A172 (cell line): Measurements from ENCODE around the gene ANKRD18A. TPM values are rescaled to one million over a fixed set of nuclear protein-coding genes. Genes with fewer than 3 reads are reported as not detected.
"Not testable (repeated sequence)": the region's sequence is repeated elsewhere in the genome, so short reads cannot be mapped to it uniquely, and the experiment has no call there.

ENCODE experiments used
- DNase-seq: peaks from one replicate; pipeline ENCODE4 v3.0.0-alpha.2; 2015; ENCODE audit warnings: low spot score
- total RNA-seq: library from RNA; depleted of rRNA; stranded (reverse); fragments of >200 nt; shearing (Covaris generic); gene quantifications from 2 replicates; pipeline ENCODE4 v1.2.3, GENCODE V29; 2014

The ANKRD18A gene
- total RNA-seq, 1 experiment from 2014 or later = not detected

DNA sequence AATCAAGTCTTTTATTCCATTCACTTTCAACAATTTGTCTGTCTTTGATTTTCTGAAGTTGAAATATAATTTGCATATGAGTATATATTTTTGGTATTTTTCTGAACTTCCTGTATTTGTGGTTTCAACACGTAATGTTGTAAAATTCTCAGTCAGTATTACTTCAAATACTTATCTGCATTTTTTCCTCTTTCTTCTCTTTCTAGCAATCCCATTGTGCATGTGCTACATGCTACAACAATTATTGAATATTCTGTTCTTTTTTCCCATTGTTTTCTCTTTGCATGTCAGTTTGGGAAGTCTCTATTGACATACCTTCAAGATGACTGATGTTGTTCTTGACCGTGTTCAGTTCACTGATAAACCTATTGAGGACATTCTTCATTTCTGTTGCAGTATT lies 5.6 kb upstream of the ANKRD18A start:
- no peak for DNase-seq

DNA sequence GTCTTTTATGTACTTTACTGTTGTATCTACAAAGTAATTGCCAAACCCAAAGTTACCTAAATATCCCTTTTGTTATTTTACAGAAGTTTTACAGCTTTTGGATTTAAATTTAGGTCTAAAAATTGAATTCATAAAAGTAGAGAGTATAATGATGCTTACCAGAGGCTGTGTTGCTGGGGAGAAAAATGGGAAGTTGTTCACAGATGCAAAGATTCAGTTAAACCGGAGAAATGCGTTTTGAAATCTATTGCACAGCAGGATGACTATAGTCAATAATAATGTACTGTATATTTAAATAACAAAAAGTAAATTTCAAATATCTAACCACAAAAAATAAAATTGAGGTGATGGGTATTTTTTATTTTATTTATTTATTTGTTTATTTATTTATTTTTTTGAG lies 2.6 kb upstream of the ANKRD18A start:
- no peak for DNase-seq

DNA sequence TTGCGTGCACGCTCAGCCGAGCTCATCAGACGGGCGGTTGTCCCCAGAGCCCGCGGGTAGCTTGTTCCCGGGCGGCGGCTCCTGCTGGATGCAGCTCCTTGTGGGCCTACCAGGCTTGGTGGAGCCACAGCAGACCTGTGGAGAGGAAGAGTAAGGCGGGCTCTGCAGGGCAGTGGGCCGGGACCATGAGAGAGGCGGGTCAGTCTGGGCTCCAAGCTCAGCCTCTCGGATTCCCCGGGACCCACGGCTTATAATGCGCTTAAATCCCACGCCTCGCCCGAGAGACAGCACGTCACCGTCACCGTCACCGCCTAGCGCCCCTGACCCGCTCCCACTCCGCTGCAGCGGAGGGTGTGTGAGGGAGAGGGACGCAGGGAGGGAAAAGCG lies 1.9 kb upstream of the ANKRD18A start:
- DNase-seq = no peak

DNA sequence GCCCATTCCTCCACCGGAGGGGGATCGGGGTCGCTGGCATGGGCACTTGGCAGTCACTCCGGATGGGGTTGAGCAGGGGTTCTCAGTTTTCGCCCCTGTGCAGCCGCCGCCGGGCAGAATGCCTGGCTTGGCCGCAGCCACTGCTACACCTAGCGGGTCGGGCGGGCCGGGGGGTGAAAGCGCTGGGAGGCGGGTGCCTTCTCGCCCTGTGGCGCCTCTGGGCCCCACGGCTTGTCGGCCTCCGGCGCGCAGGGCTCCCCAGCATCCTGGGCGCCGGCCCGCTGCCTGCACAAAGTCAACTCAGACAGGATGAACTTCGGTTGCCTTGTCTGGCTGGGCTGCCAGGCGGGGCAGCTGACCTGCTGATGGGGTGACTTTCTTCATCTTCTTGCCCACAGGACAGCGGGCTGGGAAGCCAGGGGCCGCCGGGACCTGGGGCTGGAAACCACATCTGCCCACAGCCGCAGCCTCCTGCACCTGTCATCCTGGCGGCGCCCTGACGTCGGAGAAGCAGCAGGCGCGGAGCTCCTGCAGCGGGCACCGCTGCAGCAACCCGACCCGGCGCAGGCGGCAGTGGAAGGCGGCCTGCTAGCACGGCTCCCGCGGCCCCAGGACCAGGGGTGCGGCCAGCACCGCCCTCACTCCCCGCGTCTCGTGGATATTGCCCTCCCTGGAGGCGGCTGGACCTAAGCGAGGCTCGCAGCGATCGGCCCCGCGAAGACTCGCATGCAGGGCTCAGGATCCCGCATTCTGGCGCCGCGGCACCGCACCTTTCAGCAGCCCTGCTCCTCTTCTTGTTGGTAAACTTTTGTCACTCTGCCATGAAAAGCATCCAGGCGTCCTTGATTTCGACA lies 1.3 kb upstream of the ANKRD18A start:
- DNase-seq = no peak

DNA sequence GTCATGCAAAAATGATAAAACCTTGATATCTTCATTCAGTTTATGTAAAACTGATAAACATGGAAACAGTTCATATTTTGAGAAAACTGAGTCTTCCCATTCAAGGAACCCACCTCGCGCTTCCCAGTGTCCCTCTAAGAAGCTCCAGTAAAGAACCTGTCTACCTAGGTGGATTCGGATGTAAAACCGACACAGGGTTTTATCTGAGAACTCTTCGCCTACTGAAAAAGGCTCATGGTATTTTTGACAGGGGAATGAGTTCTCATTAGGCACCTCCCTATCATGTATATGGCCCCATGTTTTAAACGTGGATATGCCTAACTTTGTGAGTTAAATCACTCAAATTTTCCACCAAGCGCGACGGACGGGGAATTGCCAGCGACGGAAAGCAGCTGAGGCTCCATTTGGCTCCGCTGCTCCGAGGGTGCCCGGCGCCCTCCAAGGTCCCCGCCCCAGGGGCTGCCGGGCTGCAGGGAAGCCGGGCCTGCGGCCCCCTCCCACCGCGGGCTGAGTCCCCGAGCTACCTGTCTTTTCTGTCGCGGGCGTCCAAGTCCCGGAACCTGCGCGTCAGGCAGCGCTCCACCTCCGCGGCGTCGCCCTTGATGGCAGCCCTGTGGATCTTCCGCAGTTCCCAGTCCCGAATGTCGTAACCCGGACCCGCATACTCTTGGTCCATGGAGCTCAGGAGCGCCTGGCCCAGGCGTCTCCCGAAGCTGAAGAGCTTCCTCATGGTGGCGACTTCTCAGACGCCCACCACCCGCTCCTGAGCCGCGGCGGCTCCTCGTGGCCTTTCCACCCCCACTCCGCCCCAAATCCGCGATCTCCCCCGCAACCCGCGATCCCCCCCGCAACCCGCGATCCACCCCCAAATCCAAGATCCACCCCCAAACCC lies 594 bp downstream of the ANKRD18A start:
- no peak for DNase-seq

DNA sequence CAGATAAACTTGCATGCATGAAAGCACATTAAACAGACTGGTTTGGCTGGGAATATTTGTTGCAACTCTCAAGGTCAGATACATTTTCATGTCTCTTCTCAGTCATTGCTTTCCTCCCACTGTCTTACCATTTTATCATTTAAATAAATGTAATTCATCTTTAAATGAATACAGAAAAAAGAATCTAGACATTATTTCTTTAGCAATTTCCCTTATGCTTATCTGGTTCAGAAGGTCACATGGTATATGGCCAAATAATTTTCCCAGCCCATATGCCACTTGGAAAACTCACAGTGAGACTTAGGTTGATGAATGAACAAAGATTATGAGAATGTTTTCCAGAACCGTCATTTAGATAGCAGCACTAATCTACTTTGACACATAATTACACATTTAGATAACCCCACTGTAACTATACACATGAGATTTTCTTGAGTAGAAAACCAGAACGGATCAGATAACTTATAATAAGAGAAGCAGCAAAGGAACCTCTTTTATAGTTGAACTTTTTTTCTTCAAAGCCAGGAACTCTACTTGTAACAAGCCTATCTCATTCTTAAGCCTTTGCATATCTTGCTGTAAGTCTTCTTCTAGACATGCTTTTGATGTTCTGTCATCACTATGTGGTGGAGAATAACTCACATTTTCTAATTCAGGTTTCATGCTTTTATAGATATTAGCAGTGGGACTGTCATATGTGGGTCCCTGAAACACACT lies 22.2 kb downstream of the ANKRD18A start:
- DNase-seq = not testable (repeated sequence)

DNA sequence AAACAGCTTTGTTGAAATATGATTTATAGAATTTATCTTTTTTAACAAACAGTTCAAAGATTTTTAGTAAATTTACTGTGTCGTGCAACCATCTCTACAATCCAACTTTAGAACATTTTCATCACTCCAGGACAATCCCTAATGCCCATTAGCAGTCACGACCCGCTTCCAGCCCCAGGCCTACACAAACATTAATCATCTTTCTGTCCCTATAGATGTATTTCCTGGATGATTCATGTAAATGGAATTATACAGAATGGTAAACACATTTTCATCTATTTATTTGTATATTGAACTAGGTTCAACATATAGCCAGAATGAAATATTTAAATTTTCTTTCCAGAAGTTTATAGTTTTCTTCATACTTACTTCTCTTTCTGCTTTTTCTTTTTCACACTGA lies 25.3 kb downstream of the ANKRD18A start:
- not testable (repeated sequence) for DNase-seq

DNA sequence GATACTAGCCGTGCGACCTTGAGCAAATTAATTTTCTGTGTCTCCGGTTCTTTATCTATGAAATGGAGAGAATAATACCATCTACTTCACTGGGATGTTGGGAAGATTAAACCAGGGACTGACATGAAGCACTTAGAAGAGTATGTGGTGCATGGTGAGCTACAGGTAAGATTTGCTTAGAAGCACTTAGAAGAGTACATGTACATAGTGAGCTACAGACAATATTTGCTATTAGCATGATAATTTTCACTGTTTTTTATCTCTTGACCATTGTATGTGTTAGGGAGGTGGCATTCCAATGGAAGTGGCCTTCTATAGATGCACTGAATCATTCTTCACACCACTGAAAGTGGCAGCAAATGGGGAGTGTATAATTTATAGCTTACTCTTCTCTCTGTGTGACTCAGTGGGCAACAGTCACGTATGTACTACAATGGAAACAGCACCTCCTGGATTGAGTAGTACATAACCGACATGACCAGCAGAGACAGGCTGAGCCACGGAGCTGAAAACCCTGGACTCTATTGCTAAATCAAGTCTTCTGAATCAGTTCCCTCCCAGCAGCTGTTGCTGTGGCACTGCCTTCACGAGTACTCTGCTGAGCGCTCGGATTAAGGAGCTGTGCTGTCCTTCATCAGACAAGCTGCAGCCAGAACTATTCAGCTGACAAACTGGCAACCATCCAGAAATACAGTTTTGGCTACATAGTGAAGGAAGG lies 28.9 kb downstream of the ANKRD18A start:
- DNase-seq = not testable (repeated sequence)

DNA sequence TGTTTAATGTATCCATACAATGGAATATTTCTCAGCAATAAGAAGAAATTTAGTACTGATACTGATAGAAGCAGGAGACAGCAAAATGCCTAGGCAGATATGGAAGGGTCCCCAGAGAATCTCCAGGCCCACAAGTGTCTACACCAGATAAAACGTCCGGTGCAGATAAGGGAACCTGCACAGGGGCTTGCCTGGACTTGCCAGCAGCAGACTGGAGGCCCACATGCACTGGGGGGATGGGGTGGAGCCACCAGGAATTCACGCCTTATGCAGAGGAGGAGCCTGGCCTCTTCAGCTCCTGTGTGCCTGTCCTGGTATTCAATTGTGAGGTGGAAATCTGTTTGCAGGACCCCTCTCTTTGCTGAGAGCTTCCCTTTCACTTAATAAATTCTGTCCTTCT lies 36.6 kb downstream of the ANKRD18A start:
- DNase-seq = not testable (repeated sequence)

DNA sequence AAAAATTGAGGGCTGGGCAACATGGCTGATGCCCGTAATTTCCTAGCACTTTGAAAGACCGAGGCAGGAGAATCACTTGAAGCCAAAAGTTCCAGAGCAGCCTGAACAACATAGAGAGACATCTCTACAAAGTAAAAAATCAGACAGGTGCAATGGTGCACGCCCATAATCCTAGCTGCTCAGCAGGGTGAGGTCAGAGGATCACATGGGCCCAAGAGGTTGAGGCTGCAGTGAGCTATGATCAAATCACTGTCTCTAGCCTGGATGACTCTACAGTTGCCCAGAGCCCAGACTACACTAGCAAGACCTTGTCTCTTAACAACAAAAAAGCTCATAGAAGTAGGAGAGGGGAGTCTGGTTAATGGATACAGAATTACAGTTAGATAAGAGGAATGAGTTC lies 40.3 kb downstream of the ANKRD18A start:
- DNase-seq = not testable (repeated sequence)

DNA sequence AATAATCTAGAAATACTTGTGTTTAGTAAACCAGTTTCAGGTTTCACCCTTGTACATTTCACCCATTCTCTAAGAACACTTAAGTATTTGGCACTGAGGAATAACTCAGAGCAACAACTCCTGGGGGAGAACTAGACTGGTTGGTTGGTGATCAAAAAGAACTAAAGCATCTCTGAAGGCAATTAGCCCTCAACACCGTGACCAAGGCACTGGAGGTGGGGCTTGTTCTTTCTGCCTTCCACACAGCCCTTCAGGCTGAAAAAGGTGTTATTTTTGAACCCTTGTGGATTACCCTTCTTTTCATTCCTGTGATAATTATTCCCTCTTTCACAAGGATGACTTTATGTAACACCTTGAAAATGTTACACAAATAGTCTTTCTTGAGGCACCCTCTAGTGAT lies 44.2 kb downstream of the ANKRD18A start:
- DNase-seq = not testable (repeated sequence)

DNA sequence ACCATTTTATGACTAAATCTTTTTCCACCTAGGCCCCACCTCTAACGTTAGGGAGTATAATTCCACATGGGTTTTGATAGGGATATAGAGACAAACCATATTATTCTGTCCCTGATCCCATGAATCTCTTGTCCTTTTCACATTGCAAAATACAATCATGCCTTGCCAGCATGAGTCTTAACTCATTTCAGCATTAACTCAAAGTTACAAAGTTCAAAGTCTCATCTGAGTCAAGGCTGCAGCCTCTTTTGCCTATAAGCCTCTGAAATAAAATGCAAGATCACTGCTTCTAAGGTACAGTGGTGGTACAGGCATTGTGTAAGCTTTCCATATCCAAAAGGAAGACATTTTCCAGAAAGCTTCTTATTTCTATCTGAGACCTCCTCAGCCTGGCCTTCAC lies 54.3 kb downstream of the ANKRD18A start:
- DNase-seq = not testable (repeated sequence)

DNA sequence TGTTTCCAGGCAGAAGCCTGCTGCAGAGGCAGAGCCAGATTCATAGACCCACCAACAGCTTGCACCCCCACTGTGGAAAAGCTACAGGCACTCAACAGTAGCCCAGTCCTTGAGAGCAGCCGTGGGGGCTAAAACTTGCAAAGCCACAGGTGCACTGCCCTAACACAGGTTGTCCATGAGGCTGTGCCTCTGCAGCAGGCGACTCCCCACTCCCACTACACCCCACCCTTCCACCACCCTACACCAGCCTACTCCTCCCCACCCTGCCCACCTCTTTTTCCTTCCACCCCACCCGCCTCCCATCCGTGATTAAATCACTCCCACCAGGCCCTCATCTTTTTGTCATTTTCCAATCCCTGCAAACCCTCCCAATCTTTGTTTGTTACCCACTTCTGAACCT lies 55.2 kb downstream of the ANKRD18A start:
- DNase-seq = not testable (repeated sequence)

DNA sequence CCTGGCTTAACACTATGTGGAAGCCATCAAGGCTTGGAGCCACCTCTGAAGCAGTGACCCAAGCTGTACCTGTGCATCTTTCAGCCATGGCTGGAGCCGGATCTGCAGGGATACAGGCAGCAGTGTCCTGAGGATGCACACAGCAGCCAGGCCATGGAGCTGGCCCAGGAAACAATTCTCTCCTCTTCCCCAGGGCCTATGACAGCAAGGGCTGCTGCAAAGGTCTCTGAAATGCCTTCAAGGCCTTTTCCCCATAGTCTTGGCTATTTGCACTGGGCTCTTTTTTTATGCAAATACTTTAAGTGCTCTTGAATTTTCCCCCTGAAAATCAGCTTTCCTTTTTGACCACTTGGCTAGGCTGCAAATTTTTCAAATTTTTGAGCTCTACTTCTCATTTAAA lies 56.5 kb downstream of the ANKRD18A start:
- DNase-seq = not testable (repeated sequence)

DNA sequence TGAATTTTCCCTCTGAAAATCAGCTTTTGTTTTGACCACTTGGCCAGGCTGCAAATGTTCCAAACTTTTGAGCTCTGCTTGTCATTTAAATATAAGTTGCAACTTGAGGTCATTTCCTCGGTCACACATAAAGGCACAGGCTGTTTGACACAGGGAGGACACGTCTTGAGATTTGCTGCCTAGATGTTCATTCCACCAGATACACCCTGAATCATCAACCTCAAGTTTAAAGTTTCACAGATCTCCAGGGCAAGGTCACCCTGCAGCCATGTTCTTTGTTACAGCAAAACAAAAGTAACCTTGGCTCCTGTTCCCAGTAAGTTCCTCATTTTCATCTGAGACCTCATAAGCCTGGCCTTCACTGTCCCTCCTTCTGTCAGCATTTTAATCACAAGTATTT lies 59.3 kb downstream of the ANKRD18A start:
- DNase-seq = not testable (repeated sequence)

DNA sequence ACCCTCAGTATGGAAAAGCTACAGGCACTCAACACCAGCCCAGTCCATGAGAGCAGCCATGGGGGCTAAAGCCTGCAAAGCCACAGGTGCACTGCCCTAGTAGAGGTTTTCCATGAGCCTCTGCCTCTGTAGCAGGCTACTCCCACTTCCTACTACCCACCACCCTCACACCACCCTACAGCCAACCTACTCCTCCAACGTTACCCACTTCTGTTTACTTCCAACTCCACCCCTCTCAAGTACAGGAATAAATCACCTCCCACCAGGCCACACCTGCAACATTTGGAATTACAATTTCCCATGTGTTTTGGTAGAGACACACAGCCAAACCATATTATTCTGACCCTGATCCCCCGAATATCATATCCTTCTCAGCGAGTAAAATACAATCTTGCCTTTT lies 61.2 kb downstream of the ANKRD18A start:
- DNase-seq = not testable (repeated sequence)

DNA sequence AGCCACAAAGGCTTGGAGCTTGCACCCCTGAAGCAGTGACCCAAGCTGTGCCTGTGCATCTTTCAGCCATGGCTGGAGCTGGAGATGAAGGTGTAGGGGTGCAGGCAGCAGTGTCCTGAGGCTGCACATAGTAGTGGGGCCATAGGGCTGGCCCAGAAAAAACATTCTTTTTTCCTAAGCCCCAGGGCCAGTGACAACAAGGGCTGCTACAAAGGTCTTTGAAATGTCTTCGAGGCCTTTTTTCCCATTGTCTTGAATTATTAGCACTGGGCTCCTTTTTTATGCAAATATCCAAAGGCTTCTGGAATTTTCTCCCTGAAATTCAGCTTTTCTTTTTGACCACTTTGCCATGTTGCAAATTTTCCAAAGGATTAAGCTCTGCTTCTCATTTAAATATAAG lies 62.6 kb downstream of the ANKRD18A start:
- not testable (repeated sequence) for DNase-seq

DNA sequence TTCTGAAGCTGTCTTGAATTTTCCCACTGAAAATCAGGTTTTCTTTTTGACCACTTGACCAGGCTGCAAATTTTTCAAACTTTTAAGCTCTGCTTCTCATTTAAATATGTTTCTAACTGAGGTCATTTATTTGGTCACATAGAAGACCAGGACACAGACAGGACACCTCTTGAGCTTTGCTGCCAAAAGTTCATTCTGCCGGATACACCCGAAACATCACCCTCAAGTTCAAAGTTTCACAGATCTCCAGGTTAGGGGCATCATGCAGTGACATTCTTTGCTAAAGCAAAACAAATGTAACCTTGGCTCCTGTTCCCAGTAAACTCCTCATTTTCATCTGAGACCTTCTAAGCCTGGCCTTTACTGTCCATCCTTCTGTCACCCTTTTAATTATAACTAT lies 65.4 kb downstream of the ANKRD18A start:
- DNase-seq = not testable (repeated sequence)

DNA sequence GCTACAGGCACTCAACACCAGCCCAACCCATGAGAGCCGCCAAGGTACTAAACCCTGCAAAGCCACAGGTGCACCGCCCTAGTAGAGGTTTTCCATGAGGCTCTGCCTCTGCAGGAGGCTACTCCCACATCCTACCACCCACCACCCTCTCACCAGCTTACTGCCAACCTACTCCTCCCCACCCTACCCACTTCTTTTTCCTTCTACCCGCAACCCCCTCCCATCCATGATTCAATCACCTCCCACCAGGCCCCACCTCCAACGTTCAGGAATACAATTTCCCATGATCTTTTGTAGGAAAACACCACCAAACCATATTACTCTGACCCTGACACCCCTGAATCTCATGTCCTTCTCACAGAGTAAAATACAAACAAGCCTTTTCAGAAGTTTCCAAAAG lies 67.4 kb downstream of the ANKRD18A start:
- DNase-seq = not testable (repeated sequence)

DNA sequence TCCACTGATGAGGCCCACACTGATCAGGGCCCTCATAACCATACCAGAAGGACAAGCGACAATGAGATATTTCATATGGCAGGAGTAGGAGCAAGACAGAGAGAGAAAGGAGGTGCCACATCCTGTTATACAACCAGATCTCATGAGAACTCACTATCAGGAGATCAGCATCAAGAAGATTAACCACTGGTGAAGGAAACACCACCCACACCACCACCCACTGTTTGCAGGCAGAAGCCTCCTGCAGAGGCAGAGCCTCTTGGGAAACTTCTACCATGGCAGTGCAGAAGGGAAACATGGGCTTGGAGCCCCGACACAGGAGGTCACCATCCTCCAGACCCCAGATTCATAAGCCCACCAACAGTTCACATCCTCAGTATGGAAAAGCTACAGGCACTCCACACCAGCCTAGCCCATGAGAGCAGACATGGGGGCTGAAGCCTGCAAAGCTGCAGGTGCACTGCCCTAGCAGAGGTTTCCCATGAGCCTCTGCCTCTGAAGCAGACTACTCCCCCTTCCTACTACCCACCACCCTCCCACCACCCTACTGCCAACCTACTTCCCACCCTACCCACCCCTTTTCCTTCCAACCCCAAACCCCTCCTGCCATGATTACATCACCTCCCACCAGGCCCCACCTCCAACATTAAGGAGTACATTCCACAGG lies 73.8 kb downstream of the ANKRD18A start:
- DNase-seq = not testable (repeated sequence)

DNA sequence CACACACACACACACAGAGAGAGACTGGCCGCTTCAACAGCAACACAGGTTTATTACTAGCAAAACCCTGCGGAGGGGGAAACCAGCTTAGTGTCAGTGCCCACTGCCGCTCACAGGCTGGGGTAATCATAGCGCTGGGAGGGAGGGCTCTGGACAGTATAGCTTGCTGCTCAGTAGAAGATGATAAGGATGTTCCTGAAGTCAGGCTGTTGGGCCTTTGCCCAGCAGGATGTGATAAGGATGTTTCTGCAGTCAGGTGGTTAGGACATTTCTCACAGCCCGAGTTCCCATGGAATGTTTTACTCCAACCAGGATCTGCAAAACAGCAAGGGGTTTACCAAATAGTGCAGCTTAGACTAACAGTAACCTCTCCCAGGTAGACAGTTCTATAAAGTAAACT lies 79.9 kb downstream of the ANKRD18A start:
- DNase-seq = peak; percentile 74
